ENCODE results near the gene RFLNA.

GRCh38 chr12:124259154-124260066 lies 35.5 kb upstream of the RFLNA start:
- TF ChIP-seq CTCF (IDR thresholded peaks at IDR 0.05) (no peak), POLR2A (IDR thresholded peaks at IDR 0.05) (no peak)

Data from tibial nerve (tissue), 3 donors.